Astrocyte (in vitro differentiated cells and primary cell): ENCODE results near the gene CARD9.

Source experiments
- EZH2 ChIP-seq: IDR thresholded peaks from 2 replicates; pipeline ENCODE4 v1.6.1; 2012; ENCODE audit warnings: mild to moderate bottlenecking, low read length, inconsistent platforms; ENCODE audit not compliant: insufficient read depth
- TF ChIP-seq, protein P1 (sequence below): IDR thresholded peaks from 2 replicates; pipeline ENCODE4 v1.5.1; 2011; ENCODE audit warnings: low read depth, mild to moderate bottlenecking, inconsistent platforms, low read length, moderate library complexity; ENCODE audit not compliant: insufficient read depth

DNA sequence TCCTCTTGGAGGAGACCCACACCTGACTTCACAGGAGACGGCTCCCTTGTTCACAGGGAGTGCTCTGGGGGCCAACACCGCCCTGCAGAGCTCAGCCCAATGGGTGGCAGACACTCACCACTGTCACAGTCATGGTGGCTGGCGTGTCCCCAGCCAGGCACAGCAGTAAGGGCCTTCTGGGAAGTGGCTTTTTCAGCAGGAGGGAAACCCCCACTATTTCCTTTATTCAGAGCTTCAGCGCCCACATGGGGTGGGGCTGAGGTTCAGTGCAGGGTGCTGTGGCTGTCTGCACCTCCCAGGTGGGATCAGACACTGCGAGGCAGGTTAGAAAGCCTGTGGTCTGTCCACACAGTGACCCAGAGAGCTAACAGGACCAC lies 30.1 kb upstream of the CARD9 start:
- TF ChIP-seq, protein P1, sequence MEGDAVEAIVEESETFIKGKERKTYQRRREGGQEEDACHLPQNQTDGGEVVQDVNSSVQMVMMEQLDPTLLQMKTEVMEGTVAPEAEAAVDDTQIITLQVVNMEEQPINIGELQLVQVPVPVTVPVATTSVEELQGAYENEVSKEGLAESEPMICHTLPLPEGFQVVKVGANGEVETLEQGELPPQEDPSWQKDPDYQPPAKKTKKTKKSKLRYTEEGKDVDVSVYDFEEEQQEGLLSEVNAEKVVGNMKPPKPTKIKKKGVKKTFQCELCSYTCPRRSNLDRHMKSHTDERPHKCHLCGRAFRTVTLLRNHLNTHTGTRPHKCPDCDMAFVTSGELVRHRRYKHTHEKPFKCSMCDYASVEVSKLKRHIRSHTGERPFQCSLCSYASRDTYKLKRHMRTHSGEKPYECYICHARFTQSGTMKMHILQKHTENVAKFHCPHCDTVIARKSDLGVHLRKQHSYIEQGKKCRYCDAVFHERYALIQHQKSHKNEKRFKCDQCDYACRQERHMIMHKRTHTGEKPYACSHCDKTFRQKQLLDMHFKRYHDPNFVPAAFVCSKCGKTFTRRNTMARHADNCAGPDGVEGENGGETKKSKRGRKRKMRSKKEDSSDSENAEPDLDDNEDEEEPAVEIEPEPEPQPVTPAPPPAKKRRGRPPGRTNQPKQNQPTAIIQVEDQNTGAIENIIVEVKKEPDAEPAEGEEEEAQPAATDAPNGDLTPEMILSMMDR, result no peak
- no peak for TF ChIP-seq EZH2
